Adrenal gland (tissue), 12 donors: ENCODE results near the gene KAZN. TPM values are rescaled to one million over a fixed set of nuclear protein-coding genes. Genes with fewer than 3 reads are reported as not detected.

ENCODE experiments used
- DNase-seq, 7 donors: peaks; one replicate each; pipeline ENCODE4 v3.0.0-alpha.2; 2019 to 2020
- H3K27ac ChIP-seq, 5 donors: fragments of 200-600 bp; sonication (generic) in 4 of 5; 1 replicate in 3 of 5; 2 replicates in 2 of 5; pipeline versions ENCODE4 v1.5.1 to v1.8.0; 2016 to 2020; ENCODE audit warnings: mild to moderate bottlenecking in 1 of 5
- H3K27me3 ChIP-seq: fragments of 200-600 bp; 2 replicates; pipeline ENCODE4 v1.8.0; 2021
- H3K36me3 ChIP-seq, 2 donors: fragments of 200-600 bp; replicated peaks in 1 of 2; 1 replicate in 1 of 2; 2 replicates in 1 of 2; pipeline versions ENCODE4 v1.5.1 to v1.8.0; 2018 to 2022
- H3K4me1 ChIP-seq, 2 donors: fragments of 200-600 bp; replicated peaks in 1 of 2; 1 replicate in 1 of 2; 2 replicates in 1 of 2; pipeline versions ENCODE4 v1.5.1 to v1.8.0; 2018 to 2021
- H3K4me3 ChIP-seq, 4 donors: fragments of 200-600 bp; sonication (generic) in 3 of 4; one replicate each; pipeline ENCODE4 v1.5.1; 2016 to 2018
- H3K9me3 ChIP-seq, 3 donors: fragments of 200-600 bp; sonication (generic) in 1 of 3; replicated peaks in 1 of 3; 1 replicate in 2 of 3; 2 replicates in 1 of 3; pipeline versions ENCODE4 v1.5.1 to v1.8.0; 2016 to 2021
- CTCF ChIP-seq, 6 experiments: fragments of 450-650 bp in 4 of 6; fragments of 200-600 bp in 2 of 6; sonication (generic) in 1 of 6; IDR thresholded peaks; 1 replicate in 5 of 6; 2 replicates in 1 of 6; pipeline versions ENCODE4 v1.5.1 to v1.8.0; 2016 to 2021; ENCODE audit warnings: antibody characterized with exemption in 6 of 6, mild to moderate bottlenecking in 2 of 6, moderate library complexity in 1 of 6
- POLR2A ChIP-seq, 2 donors: fragments of 450-650 bp; IDR thresholded peaks; one replicate each; pipeline ENCODE4 v1.6.1; 2017; ENCODE audit warnings: antibody characterized with exemption in 2 of 2, mild to moderate bottlenecking in 2 of 2, moderate library complexity in 1 of 2
- WGBS, 4 donors: extraction: QIAGEN DNeasy Blood & Tissue Kit in 2 of 4; methylation state at CpG; one replicate each; pipeline versions ENCODE4 v1.1.5 to v1.1.7; 2013 to 2017; 5-methylcytosine and 5-hydroxymethylcytosine counted together
- intact Hi-C, 2 donors: fragments of 100-400 bp; cut with DNase I; formaldehyde crosslinking; loops; one replicate each; pipeline versions ENCODE4 v1.14.1 to v1.15.0; 2022 to 2023
- polyA plus RNA-seq, 3 donors: library from polyadenylated mRNA; stranded (reverse); fragments of 200-250 nt in 2 of 3; fragments of 350-450 nt in 1 of 3; fragmentation: Illumina TruSeq in 1 of 3; extraction: RNeasy Lipid Tissue Mini Kit (QIAGEN cat#74804) in 1 of 3; gene quantifications; one replicate each; pipeline ENCODE4 v1.2.3, GENCODE V29; 2013 to 2014
- total RNA-seq, 9 donors: library from RNA; depleted of rRNA in 4 of 9; stranded (reverse); fragments of >200 nt in 4 of 9; fragments of 120-200 nt in 1 of 9; fragmentation: NEBNext Ultra II Directional in 1 of 9; extraction: Animal tissue kit (Norgen Biotek cat#: 25700) in 1 of 9; gene quantifications; one replicate each; pipeline versions ENCODE4 v1.1.0 to v1.2.4, GENCODE V29; 2013 to 2023
- donor health status: healthy with polysubstance abuse.
- donor health status: Bipolar disorder and iron deficiency.
- donor health status: DM: yes; HTN: yes; CAD: no.
- donor health status: DM: no; HTN: no; CAD: no.
- donor health status: DM: no; HTN: no; CAD: no.
- donor health status: DM: yes; HTN: yes; CAD: no.

KAZN gene
- total and polyA plus RNA-seq, 12 donors = 5.9 to 63.4 (median 29.5) TPM

- no peak overlapping the region for H3K27ac ChIP-seq
- TF ChIP-seq CTCF (IDR thresholded peaks at IDR 0.05) (no peak), POLR2A (IDR thresholded peaks at IDR 0.05) (no peak)
- intact Hi-C loops = no loop called here
Measured at GRCh38 chr1:14964711-14965055, 366.2 kb downstream of the KAZN start.

GRCh38 chr1:14968251-14968851, 369.9 kb downstream of the KAZN start:
- intact Hi-C loops = no loop called here
- no peaks in the 10 kb centered on the region for H3K9me3 ChIP-seq
- H3K27ac ChIP-seq = peak overlapping the region; percentile 47 to 88 (median 80)
- H3K4me3 ChIP-seq = no peak overlapping the region
- DNase-seq = peak; percentile 50 to 88 (median 85)
- 38 to 53% (median 47%) methylated on average over 10 to 15 of the region's 15 CpGs for WGBS, 4 donors
- no peaks in the 10 kb centered on the region for H3K27me3 ChIP-seq
- no peaks in the 10 kb centered on the region for H3K36me3 ChIP-seq
- TF ChIP-seq CTCF (IDR thresholded peaks at IDR 0.05) (no peak), POLR2A (IDR thresholded peaks at IDR 0.05) (peak in 1 of 2 donors; percentile 57)
- peaks cover 18 to 49% of the 10 kb centered on the region in 2 donors for H3K4me1 ChIP-seq

More at GRCh38 chr1:14964711-14965055, 366.2 kb downstream of the KAZN start:
- H3K4me3 ChIP-seq = no peak overlapping the region
- peaks cover 0 to 4% of the 10 kb centered on the region in 2 donors for H3K36me3 ChIP-seq
- no peaks in the 10 kb centered on the region for H3K27me3 ChIP-seq
- no peaks in the 10 kb centered on the region for H3K9me3 ChIP-seq
- no peak for DNase-seq
- WGBS, 4 donors = 76 to 83% (median 80%) methylated on average over 4 of the region's 4 CpGs
- H3K4me1 ChIP-seq = peaks cover 11 to 20% of the 10 kb centered on the region in 2 donors

- 75 to 85% (median 78%) methylated on average over 5 to 7 of the region's 7 CpGs for WGBS, 4 donors
- H3K27ac ChIP-seq = peak overlapping the region; percentile 47 to 88 (median 80)
- no peaks in the 10 kb centered on the region for H3K36me3 ChIP-seq
- H3K4me3 ChIP-seq = no peak overlapping the region
- H3K9me3 ChIP-seq = peaks cover 0 to 5% (median 0%) of the 10 kb centered on the region in 3 donors
- no peak for DNase-seq
- no peak for TF ChIP-seq POLR2A (IDR thresholded peaks at IDR 0.05)
- no peak for TF ChIP-seq CTCF (IDR thresholded peaks at IDR 0.05)
- H3K27me3 ChIP-seq = no peaks in the 10 kb centered on the region
- intact Hi-C loops = no loop called here
- peaks cover 18 to 49% of the 10 kb centered on the region in 2 donors for H3K4me1 ChIP-seq
Measured at GRCh38 chr1:14969006-14969405, 370.5 kb downstream of the KAZN start.

GRCh38 chr1:14970115-14970798, 371.8 kb downstream of the KAZN start:
- Histone ChIP-seq H3K4me3 (no peak overlapping the region), H3K27ac (peak overlapping the region; percentile 45 to 87 (median 76)), H3K27me3 (no peaks in the 10 kb centered on the region), H3K9me3 (peaks cover 0 to 9% (median 0%) of the 10 kb centered on the region in 3 donors), H3K4me1 (peaks cover 18 to 49% of the 10 kb centered on the region in 2 donors), H3K36me3 (no peaks in the 10 kb centered on the region)
- WGBS, 4 donors = 27 to 46% (median 39%) methylated on average over 16 of the region's 16 CpGs
- DNase-seq = peak; percentile 85 to 98 (median 96)
- intact Hi-C loops = no loop called here
- no peak for TF ChIP-seq CTCF (IDR thresholded peaks at IDR 0.05)
- peak in 1 of 2 donors; percentile 57 for TF ChIP-seq POLR2A (IDR thresholded peaks at IDR 0.05)
